Caco-2 (cell line): ENCODE data around the gene GPRC5D. TPM values are rescaled to one million over a fixed set of nuclear protein-coding genes. Genes with fewer than 3 reads are reported as not detected.
A peak's percentile ranks its signal among the peaks of the same experiment; 100 is the strongest.

Experiments used
- BruUV-seq: library from RNA; stranded (reverse); fragments of 400-500 nt; replicated peaks from 2 replicates; lab custom pipeline; 2021; lab: Mats Ljungman, UMichigan
- CTCF ChIA-PET: fragments of 300-600 bp; sonication (Branson Sonifier 250); formaldehyde crosslinking; loops from one replicate; lab custom pipeline; 2022; ENCODE audit warnings: antibody characterized with exemption; lab: Charles Lee
- POLR2A ChIA-PET: fragments of 300-600 bp; sonication (Branson Sonifier 250); formaldehyde crosslinking; loops from one replicate; lab custom pipeline; 2022; ENCODE audit warnings: antibody characterized with exemption; lab: Charles Lee
- DNase-seq, 2 experiments: peaks; one replicate each; pipeline versions ENCODE4 v3.0.0 to v3.0.0-alpha.2; 2020 to 2022
- H3K27me3 ChIP-seq: replicated peaks from 2 replicates; pipeline ENCODE4 v1.6.0; 2011; ENCODE audit warnings: low read length; ENCODE audit not compliant: control insufficient read depth, insufficient read depth
- H3K36me3 ChIP-seq: 2 replicates; pipeline ENCODE4 v1.5.1; 2011; ENCODE audit warnings: low read length; ENCODE audit not compliant: control insufficient read depth, insufficient read depth
- H3K4me1 ChIP-seq: fragments of 250-450 bp; sonication (Bioruptor Pico); 2 replicates; pipeline ENCODE4 v1.5.1; 2020; ENCODE audit warnings: mild to moderate bottlenecking
- H3K4me3 ChIP-seq: 2 replicates; pipeline ENCODE4 v1.5.1; 2011; ENCODE audit warnings: low read depth, mild to moderate bottlenecking, control low read depth, low read length
- H3K9me3 ChIP-seq: fragments of 250-450 bp; sonication (Bioruptor Pico); 2 replicates; pipeline ENCODE4 v1.5.1; 2020; ENCODE audit warnings: mild to moderate bottlenecking, moderate library complexity
- H3K27ac Mint-ChIP-seq: one replicate; pipeline ENCODE4 v1.8.0; 2022; ENCODE audit warnings: mixed read lengths; ENCODE audit not compliant: unreplicated experiment
- H3K27me3 Mint-ChIP-seq: one replicate; pipeline ENCODE4 v1.8.0; 2022; ENCODE audit warnings: mixed read lengths; ENCODE audit not compliant: insufficient read depth, unreplicated experiment
- H3K36me3 Mint-ChIP-seq: one replicate; pipeline ENCODE4 v1.8.0; 2022; ENCODE audit warnings: mild to moderate bottlenecking, mixed read lengths; ENCODE audit not compliant: insufficient read depth, unreplicated experiment
- H3K4me1 Mint-ChIP-seq: one replicate; pipeline ENCODE4 v1.8.0; 2022; ENCODE audit warnings: low read depth, mixed read lengths; ENCODE audit not compliant: unreplicated experiment
- H3K4me3 Mint-ChIP-seq: one replicate; pipeline ENCODE4 v1.8.0; 2022; ENCODE audit warnings: mild to moderate bottlenecking, moderate library complexity, mixed read lengths; ENCODE audit not compliant: unreplicated experiment
- H3K9me3 Mint-ChIP-seq: one replicate; pipeline ENCODE4 v1.8.0; 2022; ENCODE audit warnings: mixed read lengths; ENCODE audit not compliant: unreplicated experiment
- CTCF ChIP-seq, 2 experiments: fragments of 200-600 bp in 1 of 2; IDR thresholded peaks; 1 replicate in 1 of 2; 2 replicates in 1 of 2; pipeline versions ENCODE4 v1.5.1 to v1.8.0; 2011 to 2022; ENCODE audit warnings: antibody characterized with exemption in 1 of 2, control low read depth in 1 of 2, inconsistent platforms in 1 of 2, low read depth in 1 of 2, low read length in 1 of 2, mild to moderate bottlenecking in 1 of 2, moderate library complexity in 1 of 2; ENCODE audit not compliant: insufficient read depth in 1 of 2, severe bottlenecking in 1 of 2, unreplicated experiment in 1 of 2
- intact Hi-C: fragments of 100-400 bp; cut with micrococcal nuclease; formaldehyde crosslinking; loops from one replicate; pipeline ENCODE4 v1.10.0; 2022; ENCODE audit not compliant: unreplicated experiment
- total RNA-seq: library from RNA; stranded (reverse); gene quantifications from 2 replicates; pipeline ENCODE4 v1.2.3, GENCODE V29; 2022

The GPRC5D gene
- total RNA-seq, 1 experiment from 2014 or later, result not detected

GRCh38 chr12:12912711-12913110 lies 39.3 kb downstream of the GPRC5D start:
- Histone ChIP-seq H3K4me1 (peaks cover 34% of the 10 kb centered on the region), H3K27me3 (no peaks in the 10 kb centered on the region), H3K9me3 (no peaks in the 10 kb centered on the region), H3K4me3 (no peak overlapping the region), H3K36me3 (no peaks in the 10 kb centered on the region; the same call in 1 of the 2 replicates)
- Mint-ChIP-seq H3K4me3 (no peak overlapping the region), H3K9me3 (no peaks in the 10 kb centered on the region), H3K27me3 (no peaks in the 10 kb centered on the region), H3K4me1 (peaks cover 40% of the 10 kb centered on the region), H3K27ac (peak overlapping the region; percentile 46), H3K36me3 (peaks cover 91% of the 10 kb centered on the region)
- TF ChIP-seq CTCF (IDR thresholded peaks at IDR 0.05; ENCODE audit: insufficient read depth in 1 of 2, low read depth in 1 of 2, low read length in 1 of 2, severe bottlenecking in 1 of 2, unreplicated experiment in 1 of 2), result no peak
- no TSS peak for BruUV-seq
- CTCF ChIA-PET, result interaction anchor here (1.5 to 2.6 kb wide), 3 partner anchors 63 to 76 kb away, joined by 3 to 14 read pairs (median 7); no protein-coding TSS in a partner anchor
- intact Hi-C loops, result no loop called here
- DNase-seq, result peak in 1 of 2 experiments; percentile 26
- POLR2A ChIA-PET, result no interaction called here

GRCh38 chr12:12909995-12910420 lies 42.0 kb downstream of the GPRC5D start:
- Mint-ChIP-seq H3K9me3 (no peaks in the 10 kb centered on the region), H3K36me3 (peaks cover 86% of the 10 kb centered on the region), H3K4me3 (peak overlapping the region; percentile 23), H3K4me1 (peaks cover 36% of the 10 kb centered on the region), H3K27ac (peak overlapping the region; percentile 79), H3K27me3 (no peaks in the 10 kb centered on the region)
- ChIA-PET CTCF (interaction anchor here (1.0 to 1.1 kb wide), 2 partner anchors 38 to 66 kb away, joined by 3 read pairs; no protein-coding TSS in a partner anchor), POLR2A (no interaction called here)
- H3K4me3 ChIP-seq, result no peak overlapping the region
- no peaks in the 10 kb centered on the region for H3K9me3 ChIP-seq
- H3K27me3 ChIP-seq, result no peaks in the 10 kb centered on the region
- no peak for TF ChIP-seq CTCF (IDR thresholded peaks at IDR 0.05; ENCODE audit: insufficient read depth in 1 of 2, low read depth in 1 of 2, low read length in 1 of 2, severe bottlenecking in 1 of 2, unreplicated experiment in 1 of 2)
- DNase-seq, result no peak
- H3K36me3 ChIP-seq, result no peaks in the 10 kb centered on the region; the same call in 1 of the 2 replicates
- peaks cover 28% of the 10 kb centered on the region for H3K4me1 ChIP-seq
- intact Hi-C loops, result loop anchor here (1.0 kb wide), 1 partner anchor 20 kb away; no protein-coding TSS in a partner anchor
- BruUV-seq, result TSS peak; percentile 89

- intact Hi-C loops, result no loop called here
- Mint-ChIP-seq H3K27me3 (no peaks in the 10 kb centered on the region), H3K9me3 (no peaks in the 10 kb centered on the region), H3K4me1 (peaks cover 39% of the 10 kb centered on the region), H3K36me3 (peaks cover 84% of the 10 kb centered on the region), H3K4me3 (no peak overlapping the region), H3K27ac (peak overlapping the region; percentile 79)
- DNase-seq, result no peak
- Histone ChIP-seq H3K4me3 (no peak overlapping the region), H3K36me3 (no peaks in the 10 kb centered on the region; the same call in 1 of the 2 replicates), H3K27me3 (no peaks in the 10 kb centered on the region), H3K9me3 (no peaks in the 10 kb centered on the region), H3K4me1 (peaks cover 31% of the 10 kb centered on the region)
- BruUV-seq, result no TSS peak
- POLR2A ChIA-PET, result no interaction called here
- TF ChIP-seq CTCF (IDR thresholded peaks at IDR 0.05; ENCODE audit: insufficient read depth in 1 of 2, low read depth in 1 of 2, low read length in 1 of 2, severe bottlenecking in 1 of 2, unreplicated experiment in 1 of 2), result no peak
- CTCF ChIA-PET, result interaction anchor here (1.0 to 1.1 kb wide), 2 partner anchors 37 to 67 kb away, joined by 3 read pairs; no protein-coding TSS in a partner anchor
Observed at GRCh38 chr12:12909228-12909994, 42.6 kb downstream of the GPRC5D start.
